ENCODE measurements around the gene KIF5A.
"Not testable (repeated sequence)": the region's sequence is repeated elsewhere in the genome, so short reads cannot be mapped to it uniquely, and the experiment has no call there.

The KIF5A gene

GRCh38 chr12:57610554-57611107 is 60.8 kb downstream of the KIF5A start:
- intact Hi-C loops (cut with DNase I), result no loop called here
- peak in 2 of 42 donors; percentile 10 to 37 for DNase-seq

- DNase-seq, result peak in 39 of 42 donors; percentile 53 to 88 (median 74)
- intact Hi-C loops (cut with DNase I), result no loop called here
Observed at GRCh38 chr12:57611108-57611826, 61.4 kb downstream of the KIF5A start, which contains the start of gene ARHGEF25. Gene ARHGEF25 (plus strand): TSS chr12:57611435. CDS start chr12:57611895, 460 bp downstream.

- intact Hi-C loops (cut with DNase I), result no loop called here
- DNase-seq, result no peak
Observed at GRCh38 chr12:57611827-57612710, 62.2 kb downstream of the KIF5A start.

GRCh38 chr12:57612711-57613426 is 63.0 kb downstream of the KIF5A start:
- intact Hi-C loops (cut with DNase I), result no loop called here
- DNase-seq, result no peak

GRCh38 chr12:57613427-57614109 is 63.7 kb downstream of the KIF5A start:
- no peak for DNase-seq

GRCh38 chr12:57614178-57614947 is 64.5 kb downstream of the KIF5A start:
- DNase-seq, result peak in 11 of 42 donors; percentile 38 to 67 (median 49)
- intact Hi-C loops (cut with DNase I), result no loop called here

More at GRCh38 chr12:57613427-57614109, 63.7 kb downstream of the KIF5A start:
- intact Hi-C loops (cut with DNase I), result no loop called here

- intact Hi-C loops (cut with DNase I), result no loop called here
- peak in 1 of 42 donors; percentile 12 for DNase-seq
Observed at GRCh38 chr12:57614948-57615500, 65.2 kb downstream of the KIF5A start.

- DNase-seq, result peak in 1 of 42 donors; percentile 30
- intact Hi-C loops (cut with DNase I), result no loop called here
Observed at GRCh38 chr12:57615637-57616036, 65.8 kb downstream of the KIF5A start.

GRCh38 chr12:57616383-57617101 is 66.7 kb downstream of the KIF5A start:
- intact Hi-C loops (cut with DNase I), result no loop called here
- peak in 28 of 42 donors; percentile 40 to 90 (median 68) for DNase-seq

GRCh38 chr12:57617942-57618341 is 68.1 kb downstream of the KIF5A start:
- intact Hi-C loops (cut with DNase I), result no loop called here
- DNase-seq, result peak in 1 of 42 donors; percentile 16

- DNase-seq; intact Hi-C loops (cut with DNase I): not testable (repeated sequence)
Observed at GRCh38 chr12:57618431-57618830, 68.6 kb downstream of the KIF5A start.

GRCh38 chr12:57618966-57619433 is 69.2 kb downstream of the KIF5A start:
- peak in 1 of 42 donors; percentile 20 for DNase-seq
- intact Hi-C loops (cut with DNase I), result no loop called here

- intact Hi-C loops (cut with DNase I), result loop anchor here (5.0 kb wide), 1 partner anchor 37 kb away; no protein-coding TSS in a partner anchor
Observed at GRCh38 chr12:57619434-57620244, 69.8 kb downstream of the KIF5A start.

GRCh38 chr12:57620245-57620935 is 70.5 kb downstream of the KIF5A start:
- DNase-seq, result no peak
- intact Hi-C loops (cut with DNase I), result loop anchor here (5.0 kb wide), 1 partner anchor 38 kb away; no protein-coding TSS in a partner anchor

More at GRCh38 chr12:57619434-57620244, 69.8 kb downstream of the KIF5A start:
- DNase-seq, result no peak
